ENCODE measurements around the gene BMAL1. TPM values are rescaled to one million over a fixed set of nuclear protein-coding genes. Genes with fewer than 3 reads are reported as not detected.

BMAL1 gene
- total RNA-seq, 1 experiment from 2014 or later, result 10.9 TPM

DNA sequence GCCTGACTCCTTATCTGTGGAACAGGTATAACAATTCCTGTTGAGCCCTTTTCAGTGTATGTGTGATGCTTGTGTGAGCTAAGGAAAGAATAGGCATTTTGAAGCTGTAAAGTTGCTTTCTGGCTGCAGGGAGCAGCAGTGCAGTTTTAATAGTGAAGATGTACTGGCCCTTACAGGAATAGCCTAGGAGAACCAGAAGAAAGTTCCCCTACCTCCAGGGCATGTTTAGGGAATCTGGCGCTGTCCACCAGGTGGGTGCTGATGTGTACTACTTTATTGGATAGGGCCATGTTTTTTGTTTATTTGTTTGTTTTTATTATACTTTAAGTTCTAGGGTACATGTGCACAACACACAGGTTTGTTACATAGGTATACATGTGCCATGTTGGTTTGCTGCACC lies 11.5 kb downstream of the BMAL1 start:
- ChIA-PET POLR2A (ENCODE audit: unreplicated experiment) (no interaction called here), CTCF (interaction anchor here (0.6 kb wide), 2 partner anchors 18 to 79 kb away, joined by 3 read pairs; no protein-coding TSS in a partner anchor)
- Histone ChIP-seq H4K20me1 (ENCODE audit: low read length) (peaks cover 5% of the 10 kb centered on the region; the same call in 1 of the 2 replicates), H3K4me3 (ENCODE audit: low read length) (no peak overlapping the region), H3K9me3 (ENCODE audit: low read length) (no peaks in the 10 kb centered on the region), H2AFZ (ENCODE audit: low read length) (no peak overlapping the region), H3F3A (ENCODE audit: low read length, unreplicated experiment) (no peaks in the 10 kb centered on the region), H3K9me2 (replicated peaks; ENCODE audit: low read length) (no peaks in the 10 kb centered on the region), H3K79me2 (ENCODE audit: low read length) (no peaks in the 10 kb centered on the region), H3K36me3 (ENCODE audit: low read depth, low read length) (no peaks in the 10 kb centered on the region), H3K9ac (ENCODE audit: low read length) (no peak overlapping the region), H3K27me3 (ENCODE audit: low read length) (no peaks in the 10 kb centered on the region), H3K4me2 (ENCODE audit: low read length) (peak overlapping the region; percentile 55; the same call in 1 of the 2 replicates), H3K4me1 (ENCODE audit: insufficient read depth, low read length) (peaks cover 22% of the 10 kb centered on the region), H3K27ac (ENCODE audit: low read length) (no peak overlapping the region)
- peak; percentile 36 for DNase-seq
- BruUV-seq (replicated peaks), result no TSS peak
- intact Hi-C loops (cut with micrococcal nuclease), result loop anchor here (2.0 kb wide), 1 partner anchor 46 kb away; no protein-coding TSS in a partner anchor
- peak; percentile 11; the same call in 1 of the 2 replicates for ATAC-seq
- no peak for TF ChIP-seq EZH2phosphoT487 (IDR thresholded peaks at IDR 0.05; ENCODE audit: borderline replicate concordance, low read length)
- TF ChIP-seq, protein P1, sequence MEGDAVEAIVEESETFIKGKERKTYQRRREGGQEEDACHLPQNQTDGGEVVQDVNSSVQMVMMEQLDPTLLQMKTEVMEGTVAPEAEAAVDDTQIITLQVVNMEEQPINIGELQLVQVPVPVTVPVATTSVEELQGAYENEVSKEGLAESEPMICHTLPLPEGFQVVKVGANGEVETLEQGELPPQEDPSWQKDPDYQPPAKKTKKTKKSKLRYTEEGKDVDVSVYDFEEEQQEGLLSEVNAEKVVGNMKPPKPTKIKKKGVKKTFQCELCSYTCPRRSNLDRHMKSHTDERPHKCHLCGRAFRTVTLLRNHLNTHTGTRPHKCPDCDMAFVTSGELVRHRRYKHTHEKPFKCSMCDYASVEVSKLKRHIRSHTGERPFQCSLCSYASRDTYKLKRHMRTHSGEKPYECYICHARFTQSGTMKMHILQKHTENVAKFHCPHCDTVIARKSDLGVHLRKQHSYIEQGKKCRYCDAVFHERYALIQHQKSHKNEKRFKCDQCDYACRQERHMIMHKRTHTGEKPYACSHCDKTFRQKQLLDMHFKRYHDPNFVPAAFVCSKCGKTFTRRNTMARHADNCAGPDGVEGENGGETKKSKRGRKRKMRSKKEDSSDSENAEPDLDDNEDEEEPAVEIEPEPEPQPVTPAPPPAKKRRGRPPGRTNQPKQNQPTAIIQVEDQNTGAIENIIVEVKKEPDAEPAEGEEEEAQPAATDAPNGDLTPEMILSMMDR (conservative IDR thresholded peaks at IDR 0.05; ENCODE audit: low read depth, low read length), result peak; percentile 26; the same call in 1 of the 2 replicates

DNA sequence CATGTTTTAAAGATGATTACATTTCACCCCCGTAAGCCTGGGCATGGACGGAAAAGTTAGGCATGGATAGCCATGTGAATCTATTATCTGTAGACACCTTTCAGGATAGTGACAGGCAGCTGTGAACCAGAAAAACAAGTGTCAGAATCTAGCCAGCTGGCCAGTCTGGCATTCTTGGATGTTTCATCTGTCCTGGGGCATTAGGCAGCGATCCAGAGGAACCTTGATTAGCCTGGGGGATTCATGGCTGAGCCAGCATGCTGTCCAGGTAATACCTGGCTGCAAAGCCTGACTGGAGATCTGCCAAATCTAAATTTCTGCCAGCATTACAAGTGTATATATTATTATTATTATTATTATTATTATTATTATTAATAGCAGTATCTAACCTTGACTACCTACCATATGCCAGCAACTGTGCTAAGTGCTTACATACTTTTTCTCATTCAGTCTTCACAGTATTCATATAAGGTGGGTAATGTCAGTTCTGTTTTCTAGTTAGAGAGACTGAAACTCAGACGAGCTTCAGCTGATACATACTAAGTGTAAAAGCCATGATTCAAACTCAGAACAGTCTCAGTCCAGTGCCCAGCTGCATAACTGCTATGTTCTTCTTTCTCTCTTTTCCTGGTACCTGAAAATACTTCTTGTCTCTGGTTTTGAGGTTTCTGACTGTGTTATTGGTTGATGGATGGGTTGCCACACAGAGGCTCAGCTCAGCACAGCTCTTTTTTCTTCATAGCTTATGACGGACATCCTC lies 12.8 kb downstream of the BMAL1 start:
- no peak for ATAC-seq
- BruUV-seq (replicated peaks), result no TSS peak
- TF ChIP-seq EZH2 (IDR thresholded peaks at IDR 0.05; ENCODE audit: low read length, unreplicated experiment), result no peak
- TF ChIP-seq, protein P1 (conservative IDR thresholded peaks at IDR 0.05; ENCODE audit: low read depth, low read length), result no peak
- no peak for TF ChIP-seq EZH2phosphoT487 (IDR thresholded peaks at IDR 0.05; ENCODE audit: borderline replicate concordance, low read length)
- no peaks in the 10 kb centered on the region for H3F3A ChIP-seq (ENCODE audit: low read length, unreplicated experiment)
- no peak overlapping the region for H3K4me2 ChIP-seq (ENCODE audit: low read length)
- peaks cover 5% of the 10 kb centered on the region; the same call in 1 of the 2 replicates for H4K20me1 ChIP-seq (ENCODE audit: low read length)
- ChIA-PET CTCF (no interaction called here), POLR2A (ENCODE audit: unreplicated experiment) (no interaction called here)
- H2AFZ ChIP-seq (ENCODE audit: low read length), result no peak overlapping the region
- H3K9ac ChIP-seq (ENCODE audit: low read length), result no peak overlapping the region
- H3K9me3 ChIP-seq (ENCODE audit: low read length), result no peaks in the 10 kb centered on the region
- no peaks in the 10 kb centered on the region for H3K27me3 ChIP-seq (ENCODE audit: low read length)
- DNase-seq, result peak; percentile 37
- peaks cover 22% of the 10 kb centered on the region for H3K4me1 ChIP-seq (ENCODE audit: insufficient read depth, low read length)
- H3K4me3 ChIP-seq (ENCODE audit: low read length), result no peak overlapping the region
- intact Hi-C loops (cut with micrococcal nuclease), result no loop called here
- H3K9me2 ChIP-seq (replicated peaks; ENCODE audit: low read length), result no peaks in the 10 kb centered on the region
- no peaks in the 10 kb centered on the region for H3K79me2 ChIP-seq (ENCODE audit: low read length)
- no peak overlapping the region for H3K27ac ChIP-seq (ENCODE audit: low read length)
- no peaks in the 10 kb centered on the region for H3K36me3 ChIP-seq (ENCODE audit: low read depth, low read length)

DNA sequence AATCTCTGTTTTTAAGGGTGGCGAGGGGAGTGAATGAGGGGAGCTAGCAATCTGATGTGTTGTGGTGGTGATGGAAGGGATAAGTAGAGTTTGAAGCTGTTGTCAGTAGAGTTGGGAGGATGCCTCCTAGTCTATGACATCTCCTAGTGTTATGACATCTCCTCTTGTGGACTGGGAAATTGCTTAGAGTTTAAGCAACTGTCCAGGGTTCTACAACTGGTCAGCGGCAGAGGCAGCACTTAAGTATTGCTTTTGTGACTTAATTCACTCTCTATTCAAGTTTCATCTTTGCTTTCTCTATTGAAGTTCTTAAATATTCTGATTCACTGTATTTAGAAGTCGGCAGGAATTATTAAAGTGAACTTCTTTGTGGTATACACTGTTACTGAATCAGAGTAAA lies 13.8 kb downstream of the BMAL1 start:
- ATAC-seq (no peak), DNase-seq (no peak)
- no peak overlapping the region for H2AFZ ChIP-seq (ENCODE audit: low read length)
- ChIA-PET POLR2A (ENCODE audit: unreplicated experiment) (no interaction called here), CTCF (no interaction called here)
- no peak overlapping the region for H3K9ac ChIP-seq (ENCODE audit: low read length)
- H3K79me2 ChIP-seq (ENCODE audit: low read length), result no peaks in the 10 kb centered on the region
- TF ChIP-seq, protein P1 (conservative IDR thresholded peaks at IDR 0.05; ENCODE audit: low read depth, low read length), result no peak
- TF ChIP-seq EZH2phosphoT487 (IDR thresholded peaks at IDR 0.05; ENCODE audit: borderline replicate concordance, low read length) (no peak), EZH2 (IDR thresholded peaks at IDR 0.05; ENCODE audit: low read length, unreplicated experiment) (no peak)
- H3K4me3 ChIP-seq (ENCODE audit: low read length), result no peak overlapping the region
- intact Hi-C loops (cut with micrococcal nuclease), result no loop called here
- H3K4me2 ChIP-seq (ENCODE audit: low read length), result no peak overlapping the region
- BruUV-seq (replicated peaks), result no TSS peak
- no peaks in the 10 kb centered on the region for H3K27me3 ChIP-seq (ENCODE audit: low read length)
- no peaks in the 10 kb centered on the region for H3K9me3 ChIP-seq (ENCODE audit: low read length)
- no peaks in the 10 kb centered on the region for H3K9me2 ChIP-seq (replicated peaks; ENCODE audit: low read length)
- H3K4me1 ChIP-seq (ENCODE audit: insufficient read depth, low read length), result peaks cover 22% of the 10 kb centered on the region
- no peak overlapping the region for H3K27ac ChIP-seq (ENCODE audit: low read length)
- peaks cover 5% of the 10 kb centered on the region; the same call in 1 of the 2 replicates for H4K20me1 ChIP-seq (ENCODE audit: low read length)
- H3F3A ChIP-seq (ENCODE audit: low read length, unreplicated experiment), result no peaks in the 10 kb centered on the region
- H3K36me3 ChIP-seq (ENCODE audit: low read depth, low read length), result no peaks in the 10 kb centered on the region
